PC-3 (cell line): ENCODE data around the gene MAST3. TPM values are rescaled to one million over a fixed set of nuclear protein-coding genes. Genes with fewer than 3 reads are reported as not detected.

Experiments
- ATAC-seq: fragments of 200-7000 bp; cut with Tn5 transposase; 2 replicates; pipeline ENCODE4 v1.9.1; 2020; ENCODE audit warnings: mild to moderate bottlenecking, moderate library complexity
- BruUV-seq: library from RNA; stranded (reverse); fragments of 400-500 nt; replicated peaks from 2 replicates; lab custom pipeline; 2021; lab: Mats Ljungman, UMichigan
- CTCF ChIA-PET: fragments of 300-600 bp; sonication (Branson Sonifier 250); formaldehyde crosslinking; loops from one replicate; lab custom pipeline; 2022; ENCODE audit warnings: antibody characterized with exemption; lab: Charles Lee
- POLR2A ChIA-PET: fragments of 300-600 bp; sonication (Branson Sonifier 250); formaldehyde crosslinking; loops from one replicate; lab custom pipeline; 2022; ENCODE audit warnings: antibody characterized with exemption; ENCODE audit not compliant: unreplicated experiment; lab: Charles Lee
- DNase-seq: peaks from one replicate; pipeline ENCODE4 v3.0.0-alpha.2; 2015
- H2AFZ ChIP-seq: fragments of 300-600 bp; sonication (generic); 2 replicates; pipeline ENCODE4 v1.6.0; 2016; ENCODE audit warnings: antibody characterized with exemption, low read length
- H3F3A ChIP-seq: fragments of 300-600 bp; sonication (generic); one replicate; pipeline ENCODE4 v1.6.0; 2017; ENCODE audit warnings: antibody characterized with exemption, low read length, control low read depth, mild to moderate bottlenecking; ENCODE audit not compliant: unreplicated experiment
- H3K27ac ChIP-seq: fragments of 300-600 bp; sonication (generic); 2 replicates; pipeline ENCODE4 v1.5.1; 2016; ENCODE audit warnings: mild to moderate bottlenecking, low read length
- H3K27me3 ChIP-seq: fragments of 300-600 bp; sonication (generic); 2 replicates; pipeline ENCODE4 v1.6.1; 2016; ENCODE audit warnings: low read length, mixed read lengths
- H3K36me3 ChIP-seq: fragments of 300-600 bp; sonication (generic); 2 replicates; pipeline ENCODE4 v1.6.1; 2016; ENCODE audit warnings: low read depth, mixed run types, low read length, mixed read lengths
- H3K4me1 ChIP-seq: fragments of 300-600 bp; sonication (generic); 2 replicates; pipeline ENCODE4 v1.5.1; 2016; ENCODE audit warnings: low read length; ENCODE audit not compliant: insufficient read depth
- H3K4me2 ChIP-seq: fragments of 300-600 bp; sonication (generic); 2 replicates; pipeline ENCODE4 v1.6.0; 2016; ENCODE audit warnings: low read length
- H3K4me3 ChIP-seq: fragments of 300-600 bp; sonication (generic); 2 replicates; pipeline ENCODE4 v1.5.1; 2016; ENCODE audit warnings: mild to moderate bottlenecking, low read length, mixed read lengths
- H3K79me2 ChIP-seq: fragments of 300-600 bp; sonication (generic); 2 replicates; pipeline ENCODE4 v1.6.1; 2017; ENCODE audit warnings: low read length, mixed read lengths
- H3K9ac ChIP-seq: fragments of 300-600 bp; sonication (generic); 2 replicates; pipeline ENCODE4 v1.6.0; 2016; ENCODE audit warnings: mild to moderate bottlenecking, low read length
- H3K9me2 ChIP-seq: fragments of 300-600 bp; sonication (generic); replicated peaks from 2 replicates; pipeline ENCODE4 v1.6.1; 2016; ENCODE audit warnings: mixed run types, low read length, mixed read lengths
- H3K9me3 ChIP-seq: fragments of 300-600 bp; sonication (generic); 2 replicates; pipeline ENCODE4 v1.6.1; 2016; ENCODE audit warnings: low read length, mixed read lengths
- H4K20me1 ChIP-seq: fragments of 300-600 bp; sonication (generic); 2 replicates; pipeline ENCODE4 v1.6.1; 2016; ENCODE audit warnings: low read length, mixed read lengths
- CTCF ChIP-seq: fragments of 300-600 bp; sonication (generic); conservative IDR thresholded peaks from 2 replicates; pipeline ENCODE4 v1.5.1; 2017; ENCODE audit warnings: antibody characterized with exemption, low read depth, mild to moderate bottlenecking, low read length
- EZH2 ChIP-seq: fragments of 300-600 bp; sonication (generic); IDR thresholded peaks from one replicate; pipeline ENCODE4 v1.6.1; 2017; ENCODE audit warnings: antibody characterized with exemption, mild to moderate bottlenecking, low read length; ENCODE audit not compliant: unreplicated experiment
- EZH2phosphoT487 ChIP-seq: fragments of 300-600 bp; sonication (generic); IDR thresholded peaks from 2 replicates; pipeline ENCODE4 v1.6.1; 2018; ENCODE audit warnings: mild to moderate bottlenecking, antibody characterized with exemption, low read length, borderline replicate concordance
- intact Hi-C: fragments of 100-400 bp; cut with micrococcal nuclease; formaldehyde crosslinking; loops from 2 replicates; pipeline ENCODE4 v1.9.0; 2023
- total RNA-seq: library from RNA; depleted of rRNA; stranded (reverse); fragments of >200 nt; gene quantifications from 2 replicates; pipeline ENCODE4 v1.2.3, GENCODE V29; 2014

Gene MAST3
- total RNA-seq, 1 experiment from 2014 or later: 8.1 TPM

GRCh38 chr19:18051887-18052286 is 45.7 kb upstream of the MAST3 start:
- no peaks in the 10 kb centered on the region for H3K9me2 ChIP-seq
- DNase-seq (no peak), ATAC-seq (peak; percentile 22; the same call in 1 of the 2 replicates)
- H3K4me3 ChIP-seq: peak overlapping the region; percentile 57
- TF ChIP-seq EZH2phosphoT487: no peak
- TF ChIP-seq CTCF: no peak
- no peak for TF ChIP-seq EZH2
- H3K27ac ChIP-seq: no peak overlapping the region
- intact Hi-C loops: no loop called here
- no peaks in the 10 kb centered on the region for H3F3A ChIP-seq
- H3K36me3 ChIP-seq: no peaks in the 10 kb centered on the region
- POLR2A ChIA-PET: interaction anchor here (0.7 kb wide), 1 partner anchor 36 kb away, joined by 3 read pairs; no protein-coding TSS in a partner anchor
- H4K20me1 ChIP-seq: no peaks in the 10 kb centered on the region
- 0 out of 2 replicates have a peak overlapping the region, but pooled peaks have one; percentile 42 for H2AFZ ChIP-seq
- no peaks in the 10 kb centered on the region for H3K9me3 ChIP-seq
- H3K4me2 ChIP-seq: peak overlapping the region; percentile 79
- H3K79me2 ChIP-seq: no peaks in the 10 kb centered on the region
- H3K9ac ChIP-seq: no peak overlapping the region
- CTCF ChIA-PET: interaction anchor here (0.7 kb wide), 1 partner anchor 22 kb away, joined by 3 read pairs; no protein-coding TSS in a partner anchor
- H3K27me3 ChIP-seq: no peaks in the 10 kb centered on the region
- peaks cover 9% of the 10 kb centered on the region for H3K4me1 ChIP-seq
- no TSS peak for BruUV-seq

DNA sequence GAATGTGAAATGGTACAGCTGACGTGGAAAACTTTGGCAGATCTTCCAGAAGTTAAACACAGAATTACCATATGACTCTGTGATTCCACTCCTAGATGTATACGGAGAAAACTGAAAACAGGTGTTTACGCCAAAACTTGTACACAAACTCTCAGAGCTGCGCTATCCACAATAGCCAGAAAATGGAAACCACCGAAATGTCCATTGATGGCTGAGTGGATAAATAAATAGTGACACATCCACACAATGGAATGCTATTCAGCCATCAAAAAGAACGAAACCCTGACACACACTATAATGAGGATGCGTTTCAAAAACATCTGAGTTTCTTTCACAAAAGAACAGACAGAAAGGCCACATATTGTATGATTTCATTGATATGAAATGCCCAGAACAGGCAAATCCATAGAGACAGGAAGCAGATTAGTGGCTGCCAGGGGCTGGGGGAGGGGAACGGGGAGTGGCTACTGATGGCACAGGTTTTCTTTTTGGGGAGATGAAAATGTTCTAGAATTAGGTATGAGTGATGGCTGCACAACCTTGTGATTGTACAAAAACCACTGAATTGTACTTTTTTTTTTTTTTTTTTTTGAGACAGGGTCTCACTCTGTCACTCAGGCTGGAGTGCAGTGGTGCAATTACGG is 43.9 kb upstream of the MAST3 start:
- Histone ChIP-seq H3K4me1 (peaks cover 16% of the 10 kb centered on the region), H3K27me3 (no peaks in the 10 kb centered on the region), H3K9me3 (no peaks in the 10 kb centered on the region), H3K36me3 (no peaks in the 10 kb centered on the region), H3K79me2 (no peaks in the 10 kb centered on the region), H3K4me3 (no peak overlapping the region), H3K4me2 (no peak overlapping the region), H3K9me2 (no peaks in the 10 kb centered on the region), H3K27ac (no peak overlapping the region), H3K9ac (no peak overlapping the region), H2AFZ (no peak overlapping the region), H3F3A (no peaks in the 10 kb centered on the region), H4K20me1 (no peaks in the 10 kb centered on the region)
- ChIA-PET CTCF (interaction anchor here (0.6 kb wide), 1 partner anchor 195 kb away, joined by 5 read pairs; no protein-coding TSS in a partner anchor), POLR2A (no interaction called here)
- no TSS peak for BruUV-seq
- TF ChIP-seq CTCF (no peak), EZH2phosphoT487 (no peak), EZH2 (no peak)
- intact Hi-C loops: no loop called here
- DNase-seq: peak; percentile 35
- ATAC-seq: no peak

DNA sequence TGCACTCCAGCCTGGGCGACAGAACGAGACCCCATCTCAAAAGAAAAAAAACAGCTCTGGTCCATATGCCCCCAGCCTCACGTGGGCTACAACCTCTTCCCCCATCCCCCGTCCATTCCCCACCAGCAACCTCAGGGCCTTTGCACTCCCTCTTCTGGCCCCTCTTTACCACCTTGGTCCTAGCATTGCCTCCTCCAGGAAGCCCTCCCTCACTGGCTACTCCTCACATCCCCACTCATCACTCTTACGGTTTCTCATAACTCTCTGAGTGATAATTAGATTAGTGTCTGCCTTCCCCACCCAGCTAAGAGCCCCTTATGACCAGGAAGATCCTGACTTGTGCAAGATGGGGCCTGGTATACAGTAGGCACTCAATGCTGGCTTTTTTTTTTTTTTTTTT is 41.6 kb upstream of the MAST3 start:
- intact Hi-C loops: loop anchor here (5.0 kb wide), 1 partner anchor 109 kb away; no protein-coding TSS in a partner anchor
- Histone ChIP-seq H3K27ac (no peak overlapping the region), H3F3A (no peaks in the 10 kb centered on the region), H3K4me2 (no peak overlapping the region), H2AFZ (no peak overlapping the region), H3K36me3 (no peaks in the 10 kb centered on the region), H3K27me3 (no peaks in the 10 kb centered on the region), H3K9me3 (no peaks in the 10 kb centered on the region), H3K9me2 (no peaks in the 10 kb centered on the region), H4K20me1 (no peaks in the 10 kb centered on the region), H3K9ac (no peak overlapping the region), H3K79me2 (no peaks in the 10 kb centered on the region), H3K4me1 (peaks cover 16% of the 10 kb centered on the region), H3K4me3 (no peak overlapping the region)
- TF ChIP-seq EZH2 (no peak), CTCF (no peak), EZH2phosphoT487 (no peak)
- DNase-seq (no peak), ATAC-seq (no peak)
- ChIA-PET POLR2A (no interaction called here), CTCF (interaction anchor here (0.6 kb wide), 1 partner anchor 117 kb away, joined by 3 read pairs; no protein-coding TSS in a partner anchor)
- no TSS peak for BruUV-seq
